Smooth muscle cell of the brain vasculature (primary cell): Measurements from ENCODE around the gene OBI1.
"Not testable (repeated sequence)": the region's sequence is repeated elsewhere in the genome, so short reads cannot be mapped to it uniquely, and the experiment has no call there.

ENCODE experiments used
- DNase-seq: peaks from one replicate; pipeline ENCODE4 v3.0.0-alpha.2; 2012; ENCODE audit warnings: low read depth, low spot score

Gene OBI1

DNA sequence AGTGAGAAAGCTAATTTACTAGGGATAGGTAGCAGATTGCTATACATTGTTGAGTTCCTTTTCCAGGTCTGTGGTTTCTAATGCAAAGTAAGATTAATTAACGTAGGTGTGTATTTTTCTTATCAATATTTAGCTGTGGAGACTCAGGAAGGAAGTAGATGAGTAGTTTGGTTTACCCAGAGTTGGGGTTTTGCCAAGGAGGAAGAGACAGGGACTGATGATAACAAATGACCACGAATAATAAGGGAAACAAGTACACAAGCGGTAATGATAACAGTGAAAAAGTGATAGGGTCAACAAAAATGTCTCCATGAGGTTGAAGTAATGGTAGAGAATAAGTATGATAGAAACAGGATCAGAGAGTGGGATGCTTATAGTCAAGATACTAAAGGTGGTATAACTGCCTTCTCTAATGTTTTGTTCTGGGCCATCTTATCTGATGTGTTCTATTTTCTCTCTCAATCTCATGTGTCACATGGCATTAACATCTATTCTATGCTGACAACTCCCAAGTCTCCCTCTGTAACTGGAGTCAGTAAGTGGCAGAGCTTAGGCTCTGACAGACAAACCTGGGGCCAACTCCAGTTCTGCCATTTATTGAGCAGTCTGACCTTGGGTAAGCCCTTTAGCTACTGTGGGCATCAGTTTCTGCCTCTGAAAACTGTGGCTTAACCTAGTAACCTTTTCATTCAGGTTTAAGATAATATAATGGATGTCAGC is 8.8 kb downstream of the OBI1 start:
- no peak for DNase-seq

DNA sequence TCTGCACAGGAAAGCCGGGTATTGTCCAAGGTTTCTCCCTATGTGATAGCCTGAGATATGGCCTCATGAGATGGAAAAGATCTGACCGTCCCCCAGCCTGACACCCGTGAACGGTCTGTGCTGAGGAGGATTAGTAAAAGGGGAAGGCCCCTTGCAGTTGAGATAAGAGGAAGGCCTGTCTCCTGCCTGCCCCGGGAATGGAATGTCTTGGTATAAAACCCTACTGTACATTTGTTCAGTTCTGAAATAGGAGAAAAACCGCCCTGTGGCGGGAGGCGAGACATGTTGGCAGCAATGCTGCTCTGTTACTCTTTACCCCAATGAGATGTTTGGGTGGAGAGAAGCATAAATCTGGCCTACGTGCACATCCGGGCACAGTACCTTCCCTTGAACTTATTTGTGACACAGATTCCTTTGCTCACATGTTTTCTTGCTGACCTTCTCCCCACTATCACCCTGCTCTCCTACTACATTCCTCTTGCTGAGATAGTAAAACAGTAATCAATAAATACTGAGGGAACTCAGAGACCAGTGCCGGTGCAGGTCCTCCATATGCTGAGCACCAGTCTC is 11.8 kb downstream of the OBI1 start:
- DNase-seq = not testable (repeated sequence)

DNA sequence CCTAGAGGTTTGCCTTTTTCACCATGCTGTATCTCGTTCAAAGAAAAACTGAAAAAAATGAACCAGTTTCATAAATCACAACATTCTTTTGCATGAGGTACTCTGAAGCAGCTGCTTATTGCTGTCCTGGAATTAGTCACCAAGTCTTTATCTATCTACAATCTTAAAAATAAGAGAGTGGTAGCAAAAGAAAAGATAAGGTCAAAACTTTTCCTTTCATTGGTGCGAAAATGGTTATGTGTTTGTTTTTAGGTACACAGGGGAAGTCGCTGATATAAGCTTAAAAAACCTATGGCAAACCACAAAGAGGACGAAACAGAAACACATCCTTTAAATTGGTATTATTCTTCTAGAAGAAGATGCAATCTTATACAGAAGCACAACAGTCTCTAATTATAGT is 20.7 kb downstream of the OBI1 start:
- no peak for DNase-seq

DNA sequence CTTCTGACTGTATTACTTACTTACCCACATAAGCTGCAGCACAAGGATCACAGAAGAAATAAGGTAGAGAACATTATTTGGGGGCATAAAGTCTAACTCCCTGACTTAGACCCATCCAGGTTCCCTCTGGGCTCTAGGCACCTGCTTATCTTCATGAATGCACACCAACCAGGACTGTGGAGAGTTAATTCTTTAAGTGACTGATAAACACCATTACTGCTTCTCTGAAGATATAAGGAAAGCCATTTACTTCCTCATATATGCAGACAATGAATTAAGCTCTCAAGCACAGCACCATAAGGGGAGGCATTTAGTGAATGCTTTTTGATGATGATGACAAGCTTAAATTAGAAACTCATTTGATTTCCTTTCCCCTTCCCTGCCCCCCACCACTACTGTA is 22.5 kb downstream of the OBI1 start:
- DNase-seq = no peak

DNA sequence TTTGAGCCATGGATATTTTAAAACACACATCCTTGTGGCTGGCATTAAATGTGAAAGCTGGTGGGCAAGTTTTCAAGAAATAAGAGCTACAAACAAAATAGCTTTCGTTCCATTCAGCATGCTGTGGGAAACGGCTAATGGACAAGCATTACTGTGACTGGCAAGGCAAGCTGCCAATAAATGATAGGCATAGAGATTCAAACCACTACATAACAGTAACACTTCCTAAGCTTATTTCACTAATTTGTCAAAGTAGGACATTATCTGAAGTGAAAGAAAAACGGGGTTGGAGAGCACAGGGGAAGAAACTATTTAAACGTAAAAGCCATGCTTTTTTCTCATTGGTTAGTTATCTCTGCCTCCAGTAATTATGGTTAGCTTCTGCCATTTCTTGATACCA is 26.0 kb downstream of the OBI1 start:
- no peak for DNase-seq

DNA sequence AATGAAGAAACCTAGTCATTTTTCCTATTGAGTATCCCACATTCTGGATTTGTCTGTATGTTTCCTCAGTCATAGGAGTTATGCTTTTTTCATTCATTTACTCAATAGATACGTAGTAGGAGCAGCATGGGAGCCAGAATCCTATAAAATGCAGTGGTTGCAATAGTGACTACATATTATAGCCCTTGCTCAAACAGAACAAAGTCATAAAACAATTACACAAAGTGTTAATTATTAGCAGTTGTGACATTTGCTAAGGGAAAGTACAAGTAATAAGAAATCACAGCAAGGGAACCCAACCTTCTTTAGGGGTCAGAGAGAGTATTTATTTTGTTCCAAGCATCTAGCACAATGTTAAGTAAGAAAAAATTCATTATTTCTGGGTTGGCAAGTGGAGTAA is 27.9 kb downstream of the OBI1 start:
- no peak for DNase-seq

DNA sequence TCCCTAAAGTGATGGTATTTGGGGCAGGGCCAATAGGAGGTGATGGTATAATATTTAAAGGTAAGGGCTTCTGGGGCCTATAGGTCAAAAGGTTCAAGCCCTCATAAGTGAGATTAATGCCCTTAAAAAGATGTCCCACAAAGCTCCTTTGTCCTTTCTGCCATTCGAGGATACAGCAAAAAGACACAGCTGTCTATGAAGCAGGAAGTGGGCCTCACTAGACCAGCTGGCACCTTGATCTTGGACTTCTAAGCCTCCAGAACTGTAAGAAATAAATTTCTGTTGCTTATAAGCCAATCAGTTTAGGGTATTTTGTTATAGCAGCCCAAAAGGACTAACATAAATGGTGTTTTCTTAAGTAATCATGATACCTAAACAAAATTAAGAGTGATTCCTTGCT is 28.4 kb downstream of the OBI1 start:
- DNase-seq = no peak

DNA sequence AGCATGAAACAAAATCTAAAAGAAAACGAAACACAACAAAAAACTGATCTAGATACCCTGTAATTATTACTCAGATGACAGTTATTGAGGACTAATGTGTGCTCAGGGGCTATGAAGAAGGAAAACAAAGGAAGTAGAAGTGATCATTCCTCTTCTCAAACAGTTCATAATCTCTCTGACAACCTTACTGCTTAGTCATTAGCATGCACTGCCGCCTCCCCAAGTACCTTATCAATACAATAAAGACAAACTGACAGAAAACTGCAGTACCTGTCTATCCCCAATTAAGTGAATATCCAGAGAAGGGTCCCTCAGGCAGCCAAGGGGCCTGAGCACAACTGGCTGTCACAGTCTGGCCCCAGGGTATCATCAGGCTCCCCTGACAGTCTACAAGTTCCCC is 33.6 kb downstream of the OBI1 start:
- DNase-seq = no peak

DNA sequence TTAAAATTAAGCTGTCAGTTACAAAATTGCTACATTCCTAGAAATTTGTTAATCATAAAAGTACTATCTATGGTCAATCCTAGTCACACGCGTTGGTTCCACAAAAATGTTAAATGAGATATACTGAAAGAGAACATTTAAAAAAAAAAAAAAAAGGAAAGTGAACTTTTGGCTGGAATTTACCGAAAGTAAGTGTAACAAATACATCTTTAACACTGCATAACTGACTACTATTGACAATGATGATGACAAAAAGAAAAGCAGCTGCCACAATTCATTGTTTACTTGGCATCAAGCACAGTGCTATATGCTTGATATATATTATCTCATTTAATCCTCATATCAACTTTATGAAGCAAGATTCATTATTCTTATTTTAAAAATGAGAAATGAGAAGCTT is 35.8 kb downstream of the OBI1 start:
- DNase-seq = no peak

DNA sequence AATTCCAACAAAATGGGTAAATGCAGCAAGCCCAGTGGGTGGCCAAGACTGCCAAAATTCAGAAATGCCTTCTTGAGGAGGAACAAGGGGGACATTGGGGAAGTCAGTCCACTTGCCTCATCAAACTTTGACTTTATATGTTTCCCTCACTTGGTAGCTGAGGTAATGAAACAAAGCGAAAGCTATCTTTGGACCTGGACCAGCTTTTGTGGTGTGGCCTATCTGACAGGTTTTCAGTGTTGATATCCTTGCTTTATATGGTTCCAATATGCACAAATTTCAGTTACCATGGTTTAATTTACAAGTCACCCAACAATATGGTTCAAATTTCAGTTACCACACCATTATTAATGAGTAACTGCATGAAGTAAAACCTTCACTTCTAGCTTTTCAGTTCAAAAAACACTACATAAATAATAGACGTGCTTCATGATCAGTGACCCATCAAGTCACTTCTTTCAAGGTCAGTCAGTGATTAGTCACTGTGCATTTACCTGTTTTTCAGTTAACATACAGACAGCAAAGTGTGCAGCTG is 38.0 kb downstream of the OBI1 start:
- no peak for DNase-seq

DNA sequence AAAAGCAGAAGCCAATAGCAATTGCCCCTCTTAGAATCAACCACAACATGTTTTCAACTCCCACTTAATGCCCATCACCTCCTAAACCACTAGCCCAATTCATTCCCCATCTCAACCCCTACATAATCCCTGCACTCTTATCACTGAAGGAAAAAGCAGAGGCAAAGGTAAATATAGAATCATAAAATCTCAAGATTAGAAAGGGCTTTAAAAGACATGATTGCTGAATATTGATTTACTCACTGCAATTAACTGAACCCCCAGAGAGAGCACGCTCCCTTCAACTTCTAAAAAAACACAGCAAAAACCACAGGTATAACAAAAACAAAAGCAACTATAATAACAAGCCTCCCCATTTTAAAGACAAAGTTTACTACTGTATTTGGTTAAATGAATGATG is 40.5 kb downstream of the OBI1 start:
- DNase-seq = no peak

DNA sequence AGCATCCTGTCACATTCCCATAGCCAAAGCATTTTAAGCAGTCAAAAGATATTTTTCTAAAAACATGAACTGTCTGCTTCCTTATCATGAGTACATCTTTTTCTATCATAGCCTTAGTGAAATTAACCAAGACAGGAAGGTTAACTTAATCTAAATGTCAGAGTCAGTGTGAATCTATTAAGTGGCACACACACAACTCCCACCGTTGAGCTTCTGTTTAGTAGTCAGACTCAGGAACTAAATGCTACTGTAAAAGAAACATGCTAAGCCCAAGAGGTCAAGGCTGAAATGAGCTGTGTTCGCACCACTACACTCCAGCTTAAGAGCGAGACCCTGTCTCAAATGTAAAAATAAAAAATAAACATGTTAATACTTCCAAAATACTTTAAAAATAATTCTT is 47.9 kb downstream of the OBI1 start:
- no peak for DNase-seq

DNA sequence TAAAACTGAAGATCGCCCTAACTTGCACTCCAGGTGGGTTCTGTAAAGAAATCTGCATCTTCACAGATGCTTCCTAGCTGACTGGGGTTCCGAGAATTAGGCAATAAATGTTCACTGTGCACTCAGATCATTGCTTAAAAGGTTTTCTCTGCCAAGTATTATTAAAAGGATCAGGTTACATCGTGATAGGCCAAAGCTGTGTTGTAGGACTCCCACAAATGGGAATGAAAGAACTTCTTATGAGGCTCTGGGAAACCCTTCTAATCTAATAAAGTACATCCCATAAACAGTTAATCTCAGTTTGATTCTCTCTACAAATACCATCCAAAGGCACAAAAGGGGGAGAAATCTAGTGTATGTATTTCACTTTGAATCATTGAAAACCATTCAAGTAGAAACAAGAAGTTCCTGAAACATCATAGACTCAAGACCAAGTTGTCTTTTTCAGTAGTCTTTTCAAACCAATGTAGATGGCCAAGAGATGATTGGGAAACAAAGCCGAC is 48.5 kb downstream of the OBI1 start:
- no peak for DNase-seq

DNA sequence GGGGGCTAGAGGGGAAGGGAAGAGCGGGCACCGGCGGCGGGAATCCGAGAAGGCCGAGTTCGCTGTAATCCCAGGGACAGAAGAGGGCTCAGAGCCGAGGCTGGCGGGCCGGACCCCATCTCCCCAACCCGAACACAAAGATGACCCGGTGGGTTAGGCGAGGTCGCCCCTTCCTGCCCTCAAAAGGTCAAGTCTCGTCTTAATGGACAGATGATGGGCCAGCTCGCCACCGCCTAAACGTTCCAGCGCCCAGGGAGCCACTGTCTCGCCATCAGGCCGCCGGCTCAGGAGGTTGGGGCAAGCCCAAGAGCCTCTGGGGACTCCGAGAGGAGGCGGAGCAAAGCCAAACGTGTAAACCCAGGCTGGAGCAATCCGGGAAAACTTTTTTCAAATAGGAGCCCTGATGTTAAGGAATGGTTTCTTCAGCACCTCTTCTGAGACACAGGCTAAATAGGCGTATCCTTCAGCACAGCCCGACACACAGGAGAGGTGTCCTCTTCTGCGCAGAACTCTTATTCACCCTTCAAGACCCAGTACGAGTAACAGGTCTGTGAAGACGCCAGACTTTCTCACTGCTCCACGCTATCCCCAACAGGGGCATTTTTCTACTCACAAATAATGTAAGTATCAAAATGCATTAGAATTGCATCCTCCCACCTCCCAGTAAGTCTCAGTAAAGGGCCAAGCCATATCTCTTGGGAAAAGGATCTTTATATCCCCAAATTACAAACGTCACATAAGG is 49.3 kb downstream of the OBI1 start:
- DNase-seq = no peak

DNA sequence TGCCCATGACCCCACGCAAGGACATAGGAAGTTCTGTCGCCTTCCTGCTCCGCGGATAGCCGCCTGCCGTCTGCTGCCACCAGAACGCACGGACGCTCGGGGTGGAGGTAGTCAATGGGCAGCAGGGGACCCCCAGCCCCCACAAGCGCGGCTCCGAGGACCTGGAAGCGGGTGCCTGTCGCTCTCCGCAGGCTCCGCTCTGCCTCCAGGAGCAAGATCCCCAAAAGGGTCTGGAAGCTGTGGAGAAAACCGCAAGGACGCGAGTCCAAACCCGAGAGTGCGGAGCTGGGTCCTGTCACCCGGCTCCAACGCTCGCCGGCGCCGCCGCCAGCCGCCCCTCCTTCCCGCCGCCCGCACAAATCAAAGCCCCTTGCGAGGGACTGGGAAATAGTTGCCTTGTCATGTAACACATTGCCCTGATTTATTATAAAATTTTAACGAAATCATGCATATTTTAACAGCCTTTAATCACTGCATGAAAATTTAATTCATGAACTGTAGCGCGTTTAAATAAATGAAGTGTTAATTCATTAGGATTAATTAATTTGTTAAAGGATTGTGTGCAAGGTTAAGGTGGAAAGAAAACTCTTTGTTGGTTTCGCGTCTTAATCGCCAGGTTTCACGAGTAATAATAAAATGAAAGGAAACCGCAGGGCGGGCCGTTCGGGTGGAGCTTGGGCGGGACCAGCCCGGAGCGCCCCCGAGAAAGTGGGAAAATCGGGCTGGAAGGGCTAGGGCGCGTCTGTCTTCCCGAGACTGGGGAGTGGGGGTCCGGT is 50.1 kb downstream of the OBI1 start:
- no peak for DNase-seq

DNA sequence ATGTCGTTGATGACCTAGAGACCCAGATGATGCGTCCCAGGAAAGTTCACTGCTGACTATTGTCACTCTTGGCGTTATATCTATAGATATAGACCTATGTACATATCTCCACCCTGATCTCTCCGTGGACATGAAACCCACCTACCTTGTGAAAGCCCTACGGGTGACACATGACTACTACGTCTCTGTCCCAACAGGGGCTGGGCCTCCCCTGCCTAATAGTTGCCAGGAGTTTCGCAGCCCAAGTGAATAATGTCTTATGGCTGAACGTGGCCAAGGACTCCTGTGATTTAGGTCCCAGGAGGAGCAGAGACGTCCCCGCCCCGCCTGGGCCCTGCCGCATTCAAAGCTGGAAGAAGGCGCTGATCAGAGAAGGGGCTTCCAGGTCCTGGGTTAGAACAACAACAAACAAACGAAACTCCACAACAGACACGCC is 50.7 kb downstream of the OBI1 start:
- DNase-seq = no peak

DNA sequence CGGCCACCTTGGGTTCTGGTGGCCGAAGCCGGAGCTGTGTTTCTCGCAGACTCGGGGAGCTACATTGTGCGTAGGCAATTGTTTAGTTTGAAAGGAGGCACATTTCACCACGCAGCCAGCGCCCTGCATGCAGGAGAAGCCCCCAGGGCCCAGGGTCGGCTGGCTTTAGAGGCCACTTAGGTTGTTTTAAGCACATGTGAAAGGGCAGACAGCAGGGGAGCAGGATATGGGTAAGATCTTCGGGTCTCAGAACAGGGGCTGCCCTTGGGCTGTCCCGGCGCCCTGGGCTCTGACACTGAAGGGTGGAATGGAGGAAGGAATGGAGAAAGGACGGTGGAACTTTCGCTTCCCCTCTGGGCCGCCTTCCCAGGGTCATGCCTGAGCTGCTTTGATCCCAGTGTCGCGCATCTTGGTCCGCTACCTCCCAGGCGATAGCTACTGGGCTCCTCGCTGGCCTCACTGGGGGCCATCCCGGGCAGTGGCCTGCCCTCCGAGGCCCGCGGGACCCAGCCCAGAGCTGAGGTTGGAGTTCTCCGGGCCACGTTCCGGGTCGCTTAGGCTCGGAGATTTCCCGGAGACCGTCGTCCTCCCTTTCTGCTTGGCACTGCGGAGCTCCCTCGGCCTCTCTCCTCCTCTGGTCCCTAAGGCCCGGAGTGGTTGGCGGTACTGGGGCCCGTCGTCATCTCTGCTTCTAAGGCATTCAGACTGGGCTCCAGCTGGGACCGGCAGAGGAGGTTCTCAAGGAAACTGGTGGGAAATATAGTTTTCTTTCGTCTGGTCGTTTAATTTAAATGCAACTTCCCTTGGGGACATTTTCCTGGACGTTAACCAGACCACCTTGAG is 51.3 kb downstream of the OBI1 start:
- no peak for DNase-seq

DNA sequence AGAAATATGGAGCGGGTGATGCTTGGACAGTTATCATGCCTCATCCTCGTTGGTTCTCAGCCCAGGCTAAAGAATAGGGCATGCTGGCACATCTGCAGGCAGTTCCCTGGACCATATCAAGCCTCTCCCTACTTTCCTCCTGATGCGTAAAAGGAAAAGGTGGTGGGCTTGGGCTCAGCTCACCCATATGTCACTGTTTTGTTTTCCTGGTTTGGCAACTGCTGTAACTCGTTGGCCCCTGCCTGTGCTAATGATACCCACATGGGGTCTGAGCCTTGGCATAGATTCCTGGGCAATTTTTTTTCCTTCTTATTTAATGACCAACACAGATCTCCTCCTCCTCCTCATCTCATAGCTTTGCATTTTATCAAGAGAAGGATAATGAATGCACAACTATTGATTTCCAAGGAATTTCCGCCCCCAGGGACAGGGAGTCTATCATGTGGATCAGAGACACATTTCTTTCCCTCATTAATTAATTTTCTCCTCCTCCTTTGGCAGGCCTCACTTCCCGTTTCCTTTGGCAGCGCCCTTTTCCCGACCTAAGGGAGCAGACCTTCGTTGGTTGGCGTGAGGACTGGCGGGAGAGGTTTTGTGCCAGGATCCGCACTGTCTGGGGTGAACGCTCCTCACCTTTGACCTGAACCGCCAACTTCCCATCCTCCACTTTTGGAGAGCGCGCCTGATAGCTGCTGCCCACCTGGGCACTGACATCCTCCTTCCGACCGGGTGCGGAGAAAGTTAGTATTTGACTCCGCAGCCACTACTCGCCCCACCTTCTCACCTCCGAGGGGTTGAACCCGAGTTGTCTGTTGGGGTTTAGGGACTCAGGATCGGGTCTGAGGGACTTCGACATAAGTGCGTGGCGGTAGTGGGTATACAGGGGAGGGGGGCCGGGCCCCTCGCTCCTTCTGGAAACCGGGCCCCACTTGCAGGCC is 52.2 kb downstream of the OBI1 start:
- no peak for DNase-seq

DNA sequence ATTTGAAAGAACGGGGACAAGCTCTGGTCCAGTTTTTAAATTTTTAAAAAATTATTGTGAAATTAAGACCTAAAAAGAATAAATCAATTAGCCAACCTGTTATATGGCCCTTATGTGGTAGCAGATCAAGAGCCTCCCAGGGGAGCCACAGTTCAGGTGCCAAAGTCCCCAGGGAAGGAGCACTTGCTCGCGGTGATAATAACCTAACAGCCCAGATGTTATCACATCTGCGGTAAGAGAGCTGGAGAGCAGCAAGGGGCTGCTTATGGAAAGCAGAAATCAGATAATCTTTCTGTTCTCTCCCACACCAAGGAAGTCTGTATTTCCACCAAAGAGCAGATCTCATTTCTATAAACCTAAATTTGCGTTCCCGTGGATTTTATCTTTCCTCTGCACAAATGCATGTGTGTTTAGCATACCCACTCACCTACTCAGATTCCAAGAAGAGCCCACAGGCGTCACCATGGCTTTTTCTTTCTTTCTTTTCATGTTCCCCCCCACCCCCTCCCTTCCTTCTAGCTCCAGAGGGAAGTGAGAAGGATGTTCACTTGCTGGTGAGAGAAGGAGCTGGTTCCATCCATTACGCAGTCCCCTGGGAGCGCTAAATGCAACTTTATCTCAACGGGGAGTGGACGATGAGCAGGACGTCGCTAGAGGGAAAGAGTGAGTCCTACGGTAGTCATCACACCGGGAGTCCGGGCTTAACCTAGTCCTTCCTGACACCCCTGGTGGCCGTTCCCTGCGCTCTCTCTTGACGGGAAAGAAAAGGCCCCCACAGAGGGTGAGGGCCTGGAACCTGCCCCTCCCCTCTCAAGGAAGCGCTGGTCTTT is 54.0 kb downstream of the OBI1 start:
- DNase-seq = no peak
